GM18526 (cell line): Measurements from ENCODE around the gene TSPAN14.

ENCODE experiments used
- POLR2A ChIP-seq: IDR thresholded peaks from 3 replicates; pipeline ENCODE4 v1.6.1; 2011; ENCODE audit not compliant: insufficient read length; ENCODE audit errors: extremely low read depth

TSPAN14 gene

GRCh38 chr10:80485076-80485945 lies 31.2 kb downstream of the TSPAN14 start:
- no peak for TF ChIP-seq POLR2A

GRCh38 chr10:80485946-80486764 lies 32.0 kb downstream of the TSPAN14 start:
- no peak for TF ChIP-seq POLR2A

- no peak for TF ChIP-seq POLR2A
Observed at GRCh38 chr10:80486785-80487420, 32.8 kb downstream of the TSPAN14 start.

GRCh38 chr10:80487421-80487785 lies 33.3 kb downstream of the TSPAN14 start:
- no peak for TF ChIP-seq POLR2A

GRCh38 chr10:80487791-80488538 lies 33.9 kb downstream of the TSPAN14 start:
- no peak for TF ChIP-seq POLR2A

- no peak for TF ChIP-seq POLR2A
Observed at GRCh38 chr10:80488539-80489066, 34.5 kb downstream of the TSPAN14 start.

GRCh38 chr10:80489371-80490112 lies 35.4 kb downstream of the TSPAN14 start:
- no peak for TF ChIP-seq POLR2A

- no peak for TF ChIP-seq POLR2A
Observed at GRCh38 chr10:80491251-80492102, 37.4 kb downstream of the TSPAN14 start.

- no peak for TF ChIP-seq POLR2A
Observed at GRCh38 chr10:80492848-80493521, 38.9 kb downstream of the TSPAN14 start.

- TF ChIP-seq POLR2A: no peak
Observed at GRCh38 chr10:80493522-80494051, 39.5 kb downstream of the TSPAN14 start.

GRCh38 chr10:80496555-80497172 lies 42.6 kb downstream of the TSPAN14 start:
- no peak for TF ChIP-seq POLR2A
